SU-DHL-6 (cell line): ENCODE results near the gene CENPE.

Source experiments
- H2AFZ ChIP-seq: fragments of 200-600 bp; sonication (generic); 2 replicates; pipeline ENCODE4 v1.6.1; 2014; ENCODE audit warnings: low read depth, mild to moderate bottlenecking, moderate library complexity, mixed read lengths, antibody characterized with exemption, low read length; ENCODE audit not compliant: severe bottlenecking
- H3F3A ChIP-seq: fragments of 200-600 bp; shearing (Covaris generic); 2 replicates; pipeline ENCODE4 v1.6.0; 2016; ENCODE audit warnings: antibody characterized with exemption, mild to moderate bottlenecking; ENCODE audit not compliant: insufficient read depth
- H3K27ac ChIP-seq: fragments of 200-600 bp; sonication (generic); 2 replicates; pipeline ENCODE4 v1.5.1; 2016; ENCODE audit warnings: low read depth, mild to moderate bottlenecking, low read length, moderate library complexity, mixed read lengths
- H3K27me3 ChIP-seq: fragments of 200-600 bp; sonication (generic), shearing (Covaris generic); 2 replicates; pipeline ENCODE4 v1.6.0; 2014; ENCODE audit warnings: mild to moderate bottlenecking, low read length
- H3K36me3 ChIP-seq: fragments of 200-600 bp; sonication (generic); 2 replicates; pipeline ENCODE4 v1.6.1; 2014; ENCODE audit warnings: mild to moderate bottlenecking, low read length, mixed read lengths
- H3K4me2 ChIP-seq: fragments of 300-600, 200-600 bp; shearing (Covaris generic), sonication (generic); 2 replicates; pipeline ENCODE4 v1.6.0; 2014; ENCODE audit warnings: low read length, low read depth, mild to moderate bottlenecking; ENCODE audit not compliant: poor library complexity, severe bottlenecking
- H3K4me3 ChIP-seq: fragments of 200-600 bp; sonication (generic); 2 replicates; pipeline ENCODE4 v1.5.1; 2014; ENCODE audit warnings: antibody characterized with exemption, low read length, mild to moderate bottlenecking, mixed read lengths; ENCODE audit not compliant: insufficient read depth, poor library complexity, severe bottlenecking
- H3K79me2 ChIP-seq: fragments of 200-600 bp; sonication (generic); 2 replicates; pipeline ENCODE4 v1.6.1; 2014; ENCODE audit warnings: mild to moderate bottlenecking, low read length, moderate library complexity; ENCODE audit not compliant: insufficient read depth
- H3K9ac ChIP-seq: fragments of 200-600 bp; sonication (generic); 2 replicates; pipeline ENCODE4 v1.7.0; 2014; ENCODE audit warnings: mild to moderate bottlenecking, low read length
- H3K9me2 ChIP-seq: fragments of 200-600 bp; sonication (generic); replicated peaks from 2 replicates; pipeline ENCODE4 v1.6.1; 2014; ENCODE audit warnings: low read length; ENCODE audit not compliant: insufficient read depth
- H3K9me3 ChIP-seq: fragments of 200-600 bp; sonication (generic); 2 replicates; pipeline ENCODE4 v1.6.1; 2014; ENCODE audit warnings: low read length, mixed read lengths; ENCODE audit not compliant: insufficient read depth
- H4K20me1 ChIP-seq: fragments of 200-600 bp; sonication (generic); 2 replicates; pipeline ENCODE4 v1.6.1; 2014; ENCODE audit warnings: low read depth, mild to moderate bottlenecking, antibody characterized with exemption, low read length, moderate library complexity, mixed read lengths
- EZH2phosphoT487 ChIP-seq: fragments of 200-600 bp; sonication (generic), shearing (Covaris generic); conservative IDR thresholded peaks from 2 replicates; pipeline ENCODE4 v1.6.1; 2018; ENCODE audit warnings: mild to moderate bottlenecking, antibody characterized with exemption, low read length, moderate library complexity, mixed read lengths
- TF ChIP-seq, protein P1 (sequence below): fragments of 200-600 bp; sonication (generic); IDR thresholded peaks from one replicate; pipeline ENCODE4 v1.5.1; 2017; ENCODE audit warnings: antibody characterized with exemption, mild to moderate bottlenecking, low read length, moderate library complexity; ENCODE audit not compliant: insufficient read depth, poor library complexity, severe bottlenecking

Gene CENPE

GRCh38 chr4:103099691-103100392 lies 98.3 kb downstream of the CENPE start, which contains the start of gene BDH2:
TSS of gene BDH2 (minus strand) at chr4:103099834. CDS start at chr4:103096254, 3,580 bp downstream.
- peak within 1 kb of the TSS; percentile 53 for H3K4me3 ChIP-seq
- H3K79me2 ChIP-seq, result no peaks in the 10 kb centered on the region
- H2AFZ ChIP-seq, result peak within 1 kb of the TSS; percentile 19
- no peaks in the 10 kb centered on the region for H3K9me3 ChIP-seq
- H4K20me1 ChIP-seq, result no peaks in the 10 kb centered on the region
- H3F3A ChIP-seq, result no peaks in the 10 kb centered on the region; the same call in 1 of the 2 replicates
- no peaks in the 10 kb centered on the region for H3K27me3 ChIP-seq
- H3K36me3 ChIP-seq, result no peaks in the 10 kb centered on the region
- H3K27ac ChIP-seq, result no peak within 1 kb of the TSS
- peak within 1 kb of the TSS; percentile 58 for H3K9ac ChIP-seq
- no peaks in the 10 kb centered on the region for H3K9me2 ChIP-seq
- H3K4me2 ChIP-seq, result peak within 1 kb of the TSS; percentile 64
- TF ChIP-seq, protein P1, sequence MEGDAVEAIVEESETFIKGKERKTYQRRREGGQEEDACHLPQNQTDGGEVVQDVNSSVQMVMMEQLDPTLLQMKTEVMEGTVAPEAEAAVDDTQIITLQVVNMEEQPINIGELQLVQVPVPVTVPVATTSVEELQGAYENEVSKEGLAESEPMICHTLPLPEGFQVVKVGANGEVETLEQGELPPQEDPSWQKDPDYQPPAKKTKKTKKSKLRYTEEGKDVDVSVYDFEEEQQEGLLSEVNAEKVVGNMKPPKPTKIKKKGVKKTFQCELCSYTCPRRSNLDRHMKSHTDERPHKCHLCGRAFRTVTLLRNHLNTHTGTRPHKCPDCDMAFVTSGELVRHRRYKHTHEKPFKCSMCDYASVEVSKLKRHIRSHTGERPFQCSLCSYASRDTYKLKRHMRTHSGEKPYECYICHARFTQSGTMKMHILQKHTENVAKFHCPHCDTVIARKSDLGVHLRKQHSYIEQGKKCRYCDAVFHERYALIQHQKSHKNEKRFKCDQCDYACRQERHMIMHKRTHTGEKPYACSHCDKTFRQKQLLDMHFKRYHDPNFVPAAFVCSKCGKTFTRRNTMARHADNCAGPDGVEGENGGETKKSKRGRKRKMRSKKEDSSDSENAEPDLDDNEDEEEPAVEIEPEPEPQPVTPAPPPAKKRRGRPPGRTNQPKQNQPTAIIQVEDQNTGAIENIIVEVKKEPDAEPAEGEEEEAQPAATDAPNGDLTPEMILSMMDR, result peak; percentile 17
- no peak for TF ChIP-seq EZH2phosphoT487

GRCh38 chr4:103098756-103099440 lies 99.2 kb downstream of the CENPE start:
- H3K27me3 ChIP-seq, result no peaks in the 10 kb centered on the region
- no peaks in the 10 kb centered on the region for H3K9me2 ChIP-seq
- no peaks in the 10 kb centered on the region for H4K20me1 ChIP-seq
- H3K4me3 ChIP-seq, result peak overlapping the region; percentile 53
- no peaks in the 10 kb centered on the region; the same call in 1 of the 2 replicates for H3F3A ChIP-seq
- H3K9ac ChIP-seq, result peak overlapping the region; percentile 58
- no peaks in the 10 kb centered on the region for H3K36me3 ChIP-seq
- no peak overlapping the region for H3K27ac ChIP-seq
- no peak for TF ChIP-seq EZH2phosphoT487
- TF ChIP-seq, protein P1, result no peak
- peak overlapping the region; percentile 64 for H3K4me2 ChIP-seq
- no peaks in the 10 kb centered on the region for H3K79me2 ChIP-seq
- H2AFZ ChIP-seq, result peak overlapping the region; percentile 19
- no peaks in the 10 kb centered on the region for H3K9me3 ChIP-seq

- no peaks in the 10 kb centered on the region for H4K20me1 ChIP-seq
- H3K9me3 ChIP-seq, result no peaks in the 10 kb centered on the region
- no peaks in the 10 kb centered on the region for H3K27me3 ChIP-seq
- no peak overlapping the region for H3K4me2 ChIP-seq
- H2AFZ ChIP-seq, result no peak overlapping the region
- TF ChIP-seq, protein P1, result no peak
- TF ChIP-seq EZH2phosphoT487, result no peak
- no peaks in the 10 kb centered on the region for H3K79me2 ChIP-seq
- H3K4me3 ChIP-seq, result no peak overlapping the region
- no peak overlapping the region for H3K9ac ChIP-seq
- no peak overlapping the region for H3K27ac ChIP-seq
- no peaks in the 10 kb centered on the region; the same call in 1 of the 2 replicates for H3F3A ChIP-seq
- no peaks in the 10 kb centered on the region for H3K36me3 ChIP-seq
- H3K9me2 ChIP-seq, result no peaks in the 10 kb centered on the region
These were observed 99.8 kb downstream of the CENPE start for GRCh38 chr4:103098341-103098740.
